ENCODE data around the gene PRAMEF33.
A peak's percentile ranks its signal among the peaks of the same experiment; 100 is the strongest.
"Not testable (repeated sequence)": the region's sequence is repeated elsewhere in the genome, so short reads cannot be mapped to it uniquely, and the experiment has no call there.

The PRAMEF33 gene, protein sequence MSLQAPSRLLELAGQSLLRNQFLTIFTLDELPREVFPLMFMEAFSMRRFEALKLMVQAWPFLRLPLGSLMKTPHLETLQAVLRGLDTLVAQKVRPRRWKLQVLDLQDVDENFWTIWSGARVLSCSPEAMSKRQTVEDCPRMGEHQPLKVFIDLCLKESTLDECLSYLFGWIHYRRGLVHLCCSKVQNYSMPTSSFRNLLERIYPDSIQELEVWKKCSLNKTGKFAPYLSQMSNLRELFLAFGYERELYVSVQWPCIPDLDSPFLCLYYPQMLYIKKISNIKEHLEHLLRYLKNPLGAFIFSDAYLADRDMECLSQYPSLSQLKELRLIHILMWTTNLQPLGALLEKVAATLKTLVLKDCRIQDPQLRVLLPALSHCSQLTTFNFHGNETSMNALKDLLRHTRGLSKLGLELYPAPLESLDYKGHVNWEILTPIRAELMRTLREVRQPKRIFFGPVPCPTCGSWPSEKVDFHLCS

DNA sequence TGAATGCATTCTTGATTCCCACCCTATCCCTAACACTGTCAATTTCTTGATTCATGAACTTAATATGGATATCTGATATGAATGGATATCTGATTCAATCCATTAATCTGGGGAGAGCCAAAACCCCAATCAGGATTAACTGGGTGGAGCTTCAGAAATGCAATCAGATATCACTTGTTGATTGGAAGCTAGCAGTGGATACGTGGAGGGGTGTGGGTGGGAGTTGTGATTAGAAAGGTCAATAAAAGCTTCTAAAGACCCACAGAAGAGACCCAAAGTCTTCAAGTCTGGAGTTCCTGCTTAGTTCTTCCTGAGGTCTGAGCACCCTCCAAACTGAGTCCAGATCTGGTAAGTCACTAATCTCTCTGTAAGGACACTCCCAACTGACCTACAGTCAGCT is at the start of gene PRAMEF33:
TSS of gene PRAMEF33 (plus strand) at position 301 of the 400 bp plus-strand sequence. CDS start 2,416 bp downstream, outside the sequence.
- not testable (repeated sequence) for DNase-seq

DNA sequence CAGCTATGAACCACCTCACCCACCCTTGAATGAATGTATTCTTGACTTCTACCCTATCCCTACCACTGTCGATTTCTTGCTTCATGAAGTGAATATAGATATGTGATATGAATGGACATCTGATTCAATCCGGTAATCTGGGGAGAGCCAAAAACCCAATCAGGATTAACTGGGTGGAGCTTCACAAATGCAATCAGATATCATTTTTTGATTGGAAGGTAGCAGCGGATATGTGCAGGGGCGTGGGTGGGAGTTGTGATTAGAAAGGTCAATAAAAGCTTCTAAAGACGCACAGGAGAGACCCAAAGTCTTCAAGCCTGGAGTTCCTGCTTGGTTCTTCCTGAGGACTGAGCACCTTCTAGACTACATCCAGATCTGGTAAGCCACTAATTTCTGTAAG is 49.4 kb upstream of the PRAMEF33 start, which contains the start of gene PRAMEF5:
TSS of gene PRAMEF5 (plus strand) at position 301 of the 400 bp plus-strand sequence. CDS start 5,071 bp downstream, outside the sequence.
- DNase-seq, result not testable (repeated sequence)

DNA sequence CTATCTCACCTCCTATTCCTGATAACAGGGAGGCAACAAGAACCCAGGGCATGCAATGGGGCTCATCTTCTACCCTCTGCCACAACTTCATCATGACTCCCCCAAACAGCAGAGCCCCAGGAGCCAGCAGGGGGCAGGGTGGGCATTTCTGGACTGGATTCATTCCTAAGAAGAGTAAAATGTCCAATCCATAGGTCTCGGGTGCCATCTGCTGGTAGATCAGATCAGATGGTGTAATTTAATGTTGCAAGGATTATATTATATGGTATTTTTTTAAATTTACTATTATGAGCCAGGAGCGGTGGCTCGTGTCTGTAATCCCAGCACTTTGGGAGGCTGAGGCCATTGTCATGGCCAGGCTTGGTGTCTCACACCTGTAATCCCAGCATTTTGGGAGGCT is 38.2 kb upstream of the PRAMEF33 start:
- DNase-seq, result not testable (repeated sequence)

DNA sequence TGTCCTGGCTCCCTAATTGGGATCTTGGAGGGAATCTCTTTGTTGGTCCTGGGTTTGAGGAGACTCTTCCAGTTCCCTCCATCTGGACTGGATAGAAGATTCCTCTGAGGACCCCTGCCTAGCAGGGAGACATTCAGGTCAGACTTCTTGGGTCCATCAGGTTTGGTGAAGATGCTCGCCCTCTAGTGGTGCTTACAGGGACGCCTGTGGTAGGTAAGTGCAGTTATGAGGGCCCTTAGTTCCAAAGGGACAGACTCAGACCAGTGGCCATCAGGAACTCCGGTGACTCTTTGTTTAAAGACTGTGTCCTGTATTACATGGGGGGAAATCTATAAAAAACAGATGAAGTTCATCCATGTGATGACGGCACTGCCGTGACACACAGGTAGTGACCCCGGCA is 26.3 kb upstream of the PRAMEF33 start:
- DNase-seq, result not testable (repeated sequence)

DNA sequence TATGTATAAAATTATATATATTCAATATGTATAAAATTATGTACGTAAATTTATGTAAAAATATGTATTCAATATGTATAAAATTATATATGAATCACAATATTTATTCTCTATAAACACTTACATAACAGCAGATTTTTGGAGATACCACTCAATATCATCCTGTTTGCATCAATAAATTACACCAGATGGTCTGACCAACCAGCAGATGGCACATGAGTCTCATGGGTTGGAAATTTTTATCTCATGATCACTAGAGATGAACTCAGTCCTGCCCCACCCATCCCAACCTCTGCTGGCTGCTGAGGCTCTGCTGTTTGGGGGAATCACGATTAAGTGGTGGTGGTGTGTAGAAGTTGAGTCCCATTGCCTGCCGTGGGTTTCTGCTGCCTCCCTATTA is 23.7 kb upstream of the PRAMEF33 start:
- DNase-seq, result not testable (repeated sequence)

DNA sequence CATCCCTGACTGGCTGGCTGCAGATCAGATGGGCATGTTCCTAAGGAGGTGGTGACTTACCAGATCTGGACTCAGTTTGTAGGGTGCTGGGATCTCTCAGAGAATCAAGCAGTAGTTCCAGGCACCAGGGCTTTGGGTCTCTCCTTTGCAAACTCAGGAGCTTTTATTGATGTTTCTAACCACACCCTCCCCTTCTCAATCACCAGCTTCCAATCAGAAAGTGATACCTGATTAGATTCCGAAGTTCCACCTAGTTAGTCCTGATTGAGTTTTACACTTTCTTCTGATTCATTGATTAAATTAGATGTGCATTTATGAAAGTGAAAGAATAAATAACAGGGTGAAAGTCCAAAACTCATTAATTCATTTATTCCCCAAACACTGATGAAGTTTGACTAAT is 18.3 kb upstream of the PRAMEF33 start, which contains the start of gene PRAMEF8:
TSS of gene PRAMEF8 (minus strand) at position 101 of the 400 bp plus-strand sequence. CDS start 1,046 bp downstream, outside the sequence.
- not testable (repeated sequence) for DNase-seq

DNA sequence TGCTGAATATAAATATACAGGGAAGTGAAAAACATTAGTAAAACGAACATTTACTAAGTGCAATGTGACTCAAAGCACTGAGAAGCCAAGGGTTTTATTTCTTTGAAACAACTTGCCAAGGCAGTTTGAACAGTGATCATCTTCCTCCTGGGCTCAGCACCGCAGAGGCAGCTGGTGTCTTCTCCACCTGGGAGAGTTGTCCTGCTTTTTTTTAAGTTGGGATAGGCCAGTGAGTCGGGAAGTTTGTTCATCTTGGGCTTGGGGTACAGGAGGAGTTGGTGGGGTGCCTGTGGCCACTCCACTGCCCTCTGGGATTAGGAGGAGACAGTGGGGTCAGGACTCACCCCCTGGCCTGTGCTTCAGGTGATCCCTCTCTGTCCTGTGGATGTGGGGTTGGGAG is 14.3 kb upstream of the PRAMEF33 start:
- not testable (repeated sequence) for DNase-seq

DNA sequence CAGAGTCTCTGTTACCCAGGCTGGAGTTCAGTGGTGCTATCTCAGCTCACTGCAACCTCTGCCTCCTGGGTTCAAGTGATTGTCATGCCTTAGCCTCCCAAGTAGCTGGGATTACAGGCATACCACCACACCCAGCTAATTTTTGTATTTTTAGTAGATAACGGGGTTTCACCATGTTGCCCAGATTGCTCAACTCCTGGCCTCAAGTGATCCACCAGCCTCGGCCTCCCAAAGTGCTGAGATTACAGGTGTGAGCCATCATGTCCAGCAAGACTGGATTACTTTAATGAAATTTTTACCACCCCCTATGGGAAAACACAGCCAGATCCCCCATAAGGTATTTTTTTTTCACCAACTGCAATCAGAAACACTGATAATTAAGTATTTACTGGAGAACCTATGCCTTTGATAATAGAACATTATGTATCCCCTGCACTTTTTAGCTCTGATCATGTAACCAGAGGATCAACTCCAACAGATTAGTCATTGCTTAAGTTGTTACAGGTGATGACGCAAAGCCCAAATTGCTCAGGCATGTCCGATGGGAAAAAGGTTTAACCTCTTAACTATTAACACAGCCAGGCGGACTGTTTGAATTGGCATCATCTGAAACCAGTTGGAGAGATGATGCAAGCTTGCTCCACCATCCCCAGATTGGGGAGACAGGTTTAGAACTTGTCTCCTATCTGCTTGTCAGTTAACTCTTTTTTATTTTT is 6.0 kb upstream of the PRAMEF33 start:
- DNase-seq, result not testable (repeated sequence)

DNA sequence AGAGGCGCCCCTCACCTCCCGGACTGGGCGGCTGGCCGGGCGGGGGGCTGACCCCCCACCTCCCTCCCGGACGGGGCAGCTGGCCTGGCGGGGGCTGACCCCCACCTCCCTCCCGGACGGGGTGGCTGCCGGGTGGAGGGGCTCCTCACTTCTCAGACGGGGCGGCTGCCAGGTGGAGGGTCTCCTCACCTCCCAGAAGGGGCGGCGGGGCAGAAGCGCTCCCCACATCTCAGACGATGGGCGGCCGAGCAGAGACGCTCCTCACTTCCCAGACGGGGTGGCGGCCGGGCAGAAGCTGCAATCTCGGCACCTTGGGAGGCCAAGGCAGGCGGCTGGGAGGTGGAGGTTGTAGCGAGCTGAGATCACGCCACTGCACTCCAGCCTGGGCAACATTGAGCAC is 4.6 kb upstream of the PRAMEF33 start:
- DNase-seq, result not testable (repeated sequence)

DNA sequence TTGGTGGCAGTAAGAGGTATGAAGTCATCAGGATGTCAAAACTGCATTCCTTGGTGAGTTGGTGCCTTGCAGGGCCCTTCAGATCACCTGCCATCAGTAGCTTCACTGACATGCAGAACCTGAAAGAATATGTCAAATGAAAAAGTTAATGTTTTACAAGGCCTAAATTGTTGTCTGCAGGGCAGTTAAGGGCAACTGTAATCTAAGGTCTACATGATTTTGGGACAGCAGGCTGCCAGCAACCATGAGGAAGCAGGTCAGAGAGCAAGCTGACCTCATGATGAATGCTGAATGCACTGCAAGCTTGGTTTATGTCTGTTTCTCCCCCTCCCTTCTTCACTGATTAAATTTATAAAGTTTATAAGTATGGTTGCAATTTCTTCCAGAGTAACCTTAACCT is 1.1 kb upstream of the PRAMEF33 start:
- not testable (repeated sequence) for DNase-seq

DNA sequence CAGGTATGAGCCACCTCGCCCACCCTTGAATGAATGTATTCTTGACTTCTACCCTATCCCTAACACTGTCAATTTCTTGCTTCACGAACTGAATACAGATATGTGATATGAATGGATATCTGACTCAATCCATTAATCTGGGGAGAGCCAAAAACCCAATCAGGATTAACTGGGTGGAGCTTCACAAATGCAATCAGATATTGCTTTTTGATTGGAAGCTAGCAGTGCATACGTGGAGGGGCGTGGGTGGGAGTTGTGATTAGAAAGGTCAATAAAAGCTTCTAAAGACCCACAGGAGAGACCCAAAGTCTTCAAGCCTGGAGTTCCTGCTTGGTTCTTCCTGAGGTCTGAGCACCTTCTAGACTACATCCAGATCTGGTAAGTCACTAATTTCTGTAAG is 11.9 kb downstream of the PRAMEF33 start, which contains the start of gene PRAMEF15:
TSS of gene PRAMEF15 (plus strand) at position 301 of the 400 bp plus-strand sequence. CDS start 2,827 bp downstream, outside the sequence.
- not testable (repeated sequence) for DNase-seq

DNA sequence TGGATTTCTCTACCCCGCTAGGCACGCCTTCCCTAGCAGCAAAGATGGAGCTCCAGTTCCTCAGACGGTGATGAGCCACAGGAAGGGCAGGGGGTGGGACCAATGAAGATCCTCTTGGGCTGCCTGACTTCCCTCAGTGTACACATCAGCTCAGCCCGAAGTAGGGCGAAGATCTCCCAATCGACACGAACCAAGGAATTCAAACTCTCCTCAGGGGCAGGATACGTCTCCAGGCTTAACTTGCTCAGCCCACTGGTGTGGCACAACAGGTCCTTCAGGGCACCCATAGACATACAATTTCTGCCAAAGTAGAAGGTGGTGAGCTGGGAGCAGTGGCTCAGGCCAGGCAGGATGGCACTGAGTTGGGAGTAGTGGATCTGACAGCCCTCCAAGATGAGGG is 39.2 kb downstream of the PRAMEF33 start:
- not testable (repeated sequence) for DNase-seq

DNA sequence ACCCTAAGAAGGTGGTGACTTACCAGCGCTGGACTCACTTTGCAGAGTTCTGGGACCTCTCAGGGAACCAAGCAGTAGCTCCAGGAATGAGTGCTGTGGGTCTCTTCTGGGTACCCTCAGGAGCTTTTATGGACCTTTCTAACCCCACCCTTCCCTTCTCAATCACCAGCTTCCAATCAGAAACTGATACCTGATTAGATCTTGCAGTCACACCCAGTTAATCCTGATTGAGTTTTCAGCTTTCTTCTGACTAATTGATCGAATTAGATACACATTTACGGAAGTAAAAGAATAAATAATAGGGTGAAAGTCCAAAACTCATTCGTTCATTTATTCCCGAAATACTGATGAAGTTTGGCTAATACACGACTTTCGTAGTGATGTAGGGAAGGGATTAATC is 43.7 kb downstream of the PRAMEF33 start, which contains the start of gene PRAMEF14:
TSS of gene PRAMEF14 (minus strand) at position 101 of the 400 bp plus-strand sequence. CDS start 1,820 bp downstream, outside the sequence.
- DNase-seq, result not testable (repeated sequence)

DNA sequence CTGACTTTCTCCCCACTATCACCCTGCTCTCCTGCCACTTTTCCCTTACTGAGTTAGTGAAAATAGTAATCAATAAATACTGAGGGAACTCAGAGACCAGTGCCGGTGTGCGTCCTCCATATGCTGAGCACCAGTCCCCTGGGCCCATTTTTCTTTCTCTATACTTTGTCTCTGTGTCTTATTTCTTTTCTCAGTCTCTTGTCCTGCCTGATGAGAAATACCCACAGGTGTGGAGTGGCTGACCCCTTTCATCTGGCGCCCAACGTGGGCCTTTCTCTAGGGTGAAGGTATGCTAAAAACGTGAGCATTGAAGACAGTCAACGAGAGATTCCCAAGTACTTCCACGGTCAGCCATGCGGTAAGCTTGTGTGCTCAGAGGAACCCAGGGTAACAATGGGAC is 50.1 kb downstream of the PRAMEF33 start:
- DNase-seq, result not testable (repeated sequence)

DNA sequence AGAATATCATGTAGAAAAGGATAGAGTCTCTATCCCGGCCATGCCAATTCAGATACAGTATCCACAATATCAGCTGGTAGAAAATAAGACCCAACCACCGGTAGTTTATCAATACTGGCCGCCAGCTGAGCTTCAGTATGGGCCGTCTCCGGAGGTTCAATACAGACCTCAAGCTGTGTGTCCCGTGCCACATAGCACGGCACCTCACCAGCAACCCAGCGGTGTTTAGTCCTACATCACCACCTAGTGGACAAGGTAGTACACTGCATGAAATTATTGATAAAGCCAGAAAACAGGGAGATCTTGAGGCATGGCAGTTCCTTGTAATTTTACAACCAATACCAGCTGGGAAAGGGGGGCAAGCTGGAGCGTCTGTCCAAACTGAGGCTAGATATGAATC is 51.1 kb downstream of the PRAMEF33 start:
- not testable (repeated sequence) for DNase-seq

DNA sequence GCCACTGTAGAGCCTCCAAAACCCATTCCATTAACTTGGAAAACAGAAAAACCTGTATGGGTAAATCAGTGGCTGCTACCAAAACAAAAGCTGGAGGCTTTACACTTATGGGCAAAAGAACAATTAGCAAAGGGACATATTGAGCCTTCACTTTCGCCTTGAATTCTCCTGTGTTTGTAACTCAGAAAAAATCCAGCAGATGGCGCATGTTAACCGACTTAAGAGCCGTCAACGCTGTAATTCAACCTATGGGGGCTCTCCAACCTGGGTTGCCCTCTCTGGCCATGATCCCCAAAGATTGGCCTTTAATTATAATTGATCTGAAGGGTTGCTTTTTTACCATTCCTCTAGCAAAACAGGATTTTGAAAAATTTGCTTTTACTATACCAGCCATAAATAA is 53.4 kb downstream of the PRAMEF33 start:
- peak; percentile 14 for DNase-seq
